Natural killer cell (primary cell): ENCODE measurements around the gene SEC11C. TPM values are rescaled to one million over a fixed set of nuclear protein-coding genes. Genes with fewer than 3 reads are reported as not detected.

Experiments
- ATAC-seq, 3 donors: fragments of 150-1000 bp in 2 of 3; fragments of 200-7000 bp in 1 of 3; cut with Tn5 transposase; 1 replicate in 1 of 3; 2 replicates in 2 of 3; pipeline ENCODE4 v1.10.0; 2021; ENCODE audit warnings: mild to moderate bottlenecking in 2 of 3, moderate library complexity in 2 of 3
- DNase-seq, 2 donors: peaks; one replicate each; pipeline versions ENCODE4 v3.0.0 to v3.0.0-alpha.2; 2013 to 2021; ENCODE audit warnings: mixed read lengths in 1 of 2
- H3K27ac ChIP-seq: one replicate; pipeline ENCODE4 v1.5.1; 2013; ENCODE audit warnings: mild to moderate bottlenecking, low read length
- H3K27me3 ChIP-seq: one replicate; pipeline ENCODE4 v1.6.1; 2013; ENCODE audit warnings: low read length; ENCODE audit not compliant: control insufficient read depth, insufficient read depth
- H3K36me3 ChIP-seq: one replicate; pipeline ENCODE4 v1.6.1; 2013; ENCODE audit warnings: low read length; ENCODE audit not compliant: control insufficient read depth, insufficient read depth
- H3K4me1 ChIP-seq: one replicate; pipeline ENCODE4 v1.6.1; 2013; ENCODE audit warnings: low read length; ENCODE audit not compliant: control insufficient read depth, insufficient read depth
- H3K4me3 ChIP-seq: one replicate; pipeline ENCODE4 v1.5.1; 2013; ENCODE audit warnings: low read length
- H3K9me3 ChIP-seq: one replicate; pipeline ENCODE4 v1.6.1; 2013; ENCODE audit warnings: low read length; ENCODE audit not compliant: control insufficient read depth, insufficient read depth
- H3K27ac Mint-ChIP-seq, 2 donors: one replicate each; pipeline ENCODE4 v1.8.0; 2022; ENCODE audit warnings: mild to moderate bottlenecking in 2 of 2, mixed read lengths in 2 of 2, moderate library complexity in 1 of 2
- H3K27me3 Mint-ChIP-seq, 2 donors: one replicate each; pipeline ENCODE4 v1.8.0; 2022; ENCODE audit warnings: low read depth in 2 of 2, mixed read lengths in 2 of 2
- H3K36me3 Mint-ChIP-seq: one replicate; pipeline ENCODE4 v1.8.0; 2022; ENCODE audit warnings: mixed read lengths
- H3K4me1 Mint-ChIP-seq, 2 donors: one replicate each; pipeline ENCODE4 v1.8.0; 2022; ENCODE audit warnings: mixed read lengths in 2 of 2
- H3K4me3 Mint-ChIP-seq: one replicate; pipeline ENCODE4 v1.8.0; 2022; ENCODE audit warnings: mild to moderate bottlenecking, moderate library complexity, mixed read lengths
- H3K9me3 Mint-ChIP-seq, 2 donors: one replicate each; pipeline ENCODE4 v1.8.0; 2022; ENCODE audit warnings: mixed read lengths in 2 of 2
- CTCF ChIP-seq: fragments of 200-600 bp; IDR thresholded peaks from one replicate; pipeline ENCODE4 v1.8.0; 2022; ENCODE audit warnings: antibody characterized with exemption
- WGBS: methylation state at CpG from one replicate; pipeline ENCODE4 v1.1.7; 2013; ENCODE audit warnings: missing lambda C conversion rate; ENCODE audit not compliant: insufficient coverage; 5-methylcytosine and 5-hydroxymethylcytosine counted together
- intact Hi-C: fragments of 100-400 bp; cut with micrococcal nuclease; formaldehyde crosslinking; loops from one replicate; pipeline ENCODE4 v1.14.2; 2022
- total RNA-seq, 4 donors: library from RNA; stranded (reverse); fragments of 120-200 nt in 1 of 4; gene quantifications; one replicate each; pipeline versions ENCODE4 v1.2.3 to v1.2.4, GENCODE V29; 2013 to 2022

The SEC11C gene
- total RNA-seq, 3 donors from 2014 or later (not counting 1 experiment from before 2014, with no cell fraction given): 50.9 to 76.4 (median 54.8) TPM

- intact Hi-C loops: no loop called here
- no peaks in the 10 kb centered on the region for H3K9me3 Mint-ChIP-seq
- Histone ChIP-seq H3K27me3 (no peaks in the 10 kb centered on the region), H3K4me3 (no peak overlapping the region), H3K27ac (no peak overlapping the region), H3K36me3 (no peaks in the 10 kb centered on the region), H3K4me1 (no peaks in the 10 kb centered on the region), H3K9me3 (no peaks in the 10 kb centered on the region)
- H3K36me3 Mint-ChIP-seq: no peaks in the 10 kb centered on the region
- TF ChIP-seq CTCF: no peak
- H3K4me3 Mint-ChIP-seq: no peak overlapping the region
- peaks cover 10 to 34% of the 10 kb centered on the region in 2 donors for H3K27me3 Mint-ChIP-seq
- no peak for DNase-seq
- no peak overlapping the region for H3K27ac Mint-ChIP-seq
- H3K4me1 Mint-ChIP-seq: no peaks in the 10 kb centered on the region
- 85% methylated on average over 5 of the region's 5 CpGs for WGBS
- ATAC-seq: no peak
Measured at GRCh38 chr18:59094569-59094968, 45.1 kb upstream of the SEC11C start.

- Histone ChIP-seq H3K4me3 (no peak overlapping the region), H3K36me3 (no peaks in the 10 kb centered on the region), H3K27ac (no peak overlapping the region), H3K4me1 (no peaks in the 10 kb centered on the region), H3K9me3 (no peaks in the 10 kb centered on the region), H3K27me3 (no peaks in the 10 kb centered on the region)
- Mint-ChIP-seq H3K9me3 (no peaks in the 10 kb centered on the region), H3K36me3 (no peaks in the 10 kb centered on the region), H3K4me1 (no peaks in the 10 kb centered on the region), H3K27me3 (peaks cover 8 to 28% of the 10 kb centered on the region in 2 donors), H3K4me3 (no peak overlapping the region), H3K27ac (no peak overlapping the region)
- no peak for TF ChIP-seq CTCF
- WGBS: 88% methylated on average over 7 of the region's 7 CpGs
- DNase-seq (no peak), ATAC-seq (no peak)
- intact Hi-C loops: no loop called here
Measured at GRCh38 chr18:59096098-59096789, 43.4 kb upstream of the SEC11C start.

GRCh38 chr18:59101830-59102414, 37.8 kb upstream of the SEC11C start:
- H3K9me3 Mint-ChIP-seq: no peaks in the 10 kb centered on the region
- no peak overlapping the region for H3K27ac ChIP-seq
- H3K27me3 ChIP-seq: no peaks in the 10 kb centered on the region
- 64% methylated on average over 4 of the region's 4 CpGs for whole genome bisulfite sequencing
- no peak overlapping the region for H3K4me3 ChIP-seq
- DNase-seq: no peak
- no peaks in the 10 kb centered on the region for H3K4me1 ChIP-seq
- no peak for ATAC-seq
- H3K4me1 Mint-ChIP-seq: no peaks in the 10 kb centered on the region
- intact Hi-C loops: no loop called here
- no peak overlapping the region for H3K27ac Mint-ChIP-seq
- TF ChIP-seq CTCF: no peak
- H3K36me3 ChIP-seq: no peaks in the 10 kb centered on the region
- H3K9me3 ChIP-seq: no peaks in the 10 kb centered on the region
- H3K4me3 Mint-ChIP-seq: no peak overlapping the region
- peaks cover 13 to 31% of the 10 kb centered on the region in 2 donors for H3K27me3 Mint-ChIP-seq
- H3K36me3 Mint-ChIP-seq: no peaks in the 10 kb centered on the region
